HepG2 (cell line): ENCODE data around the gene IP6K3. TPM values are rescaled to one million over a fixed set of nuclear protein-coding genes. Genes with fewer than 3 reads are reported as not detected.

Experiments used
- DMAP1 ChIP-seq: IDR thresholded peaks from 2 replicates; pipeline ENCODE4 v1.6.1; 2016
- FIP1L1 ChIP-seq: fragments of 200-400 bp; formaldehyde crosslinking; IDR thresholded peaks from 2 replicates; pipeline ENCODE4 v1.6.1; 2018; ENCODE audit warnings: low read depth, mild to moderate bottlenecking, low read length, moderate library complexity, borderline replicate concordance; ENCODE audit not compliant: insufficient read depth
- FOXA3 ChIP-seq: IDR thresholded peaks from 2 replicates; pipeline ENCODE4 v1.6.1; 2016; ENCODE audit warnings: missing genetic modification reagents, missing compliant biosample characterization
- HMG20A ChIP-seq: IDR thresholded peaks from 2 replicates; pipeline ENCODE4 v1.6.1; 2016; ENCODE audit warnings: borderline replicate concordance
- KDM2A ChIP-seq: sonication (generic); formaldehyde crosslinking; IDR thresholded peaks from 2 replicates; pipeline ENCODE4 v1.4.0; 2020; ENCODE audit warnings: low read depth, missing genetic modification reagents, borderline replicate concordance
- MAFF ChIP-seq: IDR thresholded peaks from 2 replicates; pipeline ENCODE4 v1.6.1; 2011; ENCODE audit warnings: low read depth, low read length, improper control_type of control experiment
- NBN ChIP-seq: fragments of 450-650 bp; conservative IDR thresholded peaks from 2 replicates; pipeline ENCODE4 v1.6.1; 2017
- NFE2 ChIP-seq: sonication (generic); formaldehyde crosslinking; IDR thresholded peaks from 2 replicates; pipeline ENCODE4 v1.4.0; 2020; ENCODE audit warnings: missing genetic modification reagents
- ZNF143 ChIP-seq: sonication (generic); formaldehyde crosslinking; IDR thresholded peaks from 2 replicates; pipeline ENCODE4 v1.4.0; 2020; ENCODE audit warnings: missing genetic modification reagents
- ZNF331 ChIP-seq: sonication (generic); formaldehyde crosslinking; IDR thresholded peaks from 2 replicates; pipeline ENCODE4 v1.4.0; 2020; ENCODE audit warnings: missing genetic modification reagents
- polyA plus RNA-seq, 8 experiments: library from polyadenylated mRNA; depleted of rRNA in 3 of 8; stranded (reverse) in 7 of 8; unstranded in 1 of 8; fragments of >200 nt; fragmentation: Illumina TruSeq in 4 of 8; extraction: Trizol in 4 of 8; gene quantifications; 2 replicates each; pipeline versions ENCODE4 v1.2.1 to v1.2.3, GENCODE V29; 2011 to 2016; ENCODE audit warnings: low read depth in 4 of 8, missing spikeins in 1 of 8, mixed read lengths in 1 of 8; ENCODE audit not compliant: insufficient read depth in 1 of 8
- total RNA-seq, 5 experiments: library from RNA; depleted of rRNA; stranded (reverse); fragments of >200 nt; fragmentation: Illumina TruSeq; extraction: Trizol; gene quantifications; 2 replicates each; pipeline ENCODE4 v1.2.3, GENCODE V29; 2016; ENCODE audit warnings: low read depth in 1 of 5
- TF ChIP-seq, protein P1 (sequence below): sonication (generic); formaldehyde crosslinking; IDR thresholded peaks from 2 replicates; pipeline ENCODE4 v1.4.0; 2020; ENCODE audit warnings: mild to moderate bottlenecking, missing genetic modification reagents
- TF ChIP-seq, protein P2 (sequence below): IDR thresholded peaks from 2 replicates; pipeline ENCODE4 v1.4.0; 2020; ENCODE audit warnings: mild to moderate bottlenecking, missing genetic modification reagents
- TF ChIP-seq, protein P3 (sequence below): sonication (generic); formaldehyde crosslinking; IDR thresholded peaks from 2 replicates; pipeline ENCODE4 v1.4.0; 2020; ENCODE audit warnings: low read depth, missing genetic modification reagents

Gene IP6K3
- total and polyA plus RNA-seq, 2 of the 13 experiments (the other 11 are each of a cell fraction or from before 2014, with no cell fraction given), result 0.11 to 0.18 TPM

DNA sequence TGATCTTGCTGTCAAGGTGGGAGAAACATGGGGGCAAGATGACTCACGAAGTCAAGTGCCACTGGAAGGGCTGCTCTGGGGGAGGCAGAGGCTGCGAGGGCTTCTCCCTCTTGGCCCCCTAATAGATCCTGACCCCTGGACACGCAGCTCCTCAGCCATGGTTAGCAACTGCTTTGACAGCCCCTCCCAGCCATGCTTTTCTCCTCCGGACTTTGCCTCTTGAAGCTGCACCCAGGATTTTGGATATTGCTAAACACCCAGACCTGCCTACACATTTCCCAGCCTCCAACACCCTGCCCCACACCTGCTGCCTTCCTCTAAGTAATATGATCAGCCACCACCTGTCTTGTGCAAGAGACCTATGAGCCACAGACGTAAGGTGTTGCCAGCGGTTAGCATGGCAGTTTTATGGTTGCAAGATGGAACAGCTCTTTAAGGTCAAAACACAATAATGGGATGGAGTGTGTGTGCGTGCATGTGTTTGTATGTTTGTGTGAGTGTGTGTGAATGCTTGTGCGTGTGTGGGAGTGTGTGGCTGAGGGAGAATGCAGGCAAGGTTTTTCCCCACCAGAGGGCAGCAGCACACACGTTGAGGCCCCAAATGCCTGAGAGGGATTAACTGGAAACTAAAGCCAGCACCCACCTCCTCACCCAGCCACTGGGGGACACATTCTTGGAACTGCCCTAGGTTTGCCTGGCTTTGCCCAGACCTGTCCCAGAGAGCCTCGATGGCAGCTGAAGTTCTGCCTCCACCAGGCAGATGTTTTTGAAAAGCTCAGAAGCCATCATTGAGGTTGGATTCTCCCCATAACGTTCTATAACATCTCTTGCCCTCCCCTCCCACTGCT, 2.5 kb downstream of the IP6K3 start (continued):
- TF ChIP-seq FIP1L1 (no peak), ZNF143 (CRISPR knock-in tag) (no peak), KDM2A (peak; percentile 61), DMAP1 (CRISPR knock-in tag) (no peak), FOXA3 (CRISPR knock-in tag) (peak; percentile 47), NFE2 (CRISPR knock-in tag) (peak; percentile 38; the same call in 1 of the 2 replicates), NBN (no peak), HMG20A (CRISPR knock-in tag) (0 out of 2 replicates have a peak, but pooled peaks have one; percentile 19), MAFF (no peak), ZNF331 (CRISPR knock-in tag) (peak; percentile 44; the same call in 1 of the 2 replicates)
- TF ChIP-seq, protein P1, sequence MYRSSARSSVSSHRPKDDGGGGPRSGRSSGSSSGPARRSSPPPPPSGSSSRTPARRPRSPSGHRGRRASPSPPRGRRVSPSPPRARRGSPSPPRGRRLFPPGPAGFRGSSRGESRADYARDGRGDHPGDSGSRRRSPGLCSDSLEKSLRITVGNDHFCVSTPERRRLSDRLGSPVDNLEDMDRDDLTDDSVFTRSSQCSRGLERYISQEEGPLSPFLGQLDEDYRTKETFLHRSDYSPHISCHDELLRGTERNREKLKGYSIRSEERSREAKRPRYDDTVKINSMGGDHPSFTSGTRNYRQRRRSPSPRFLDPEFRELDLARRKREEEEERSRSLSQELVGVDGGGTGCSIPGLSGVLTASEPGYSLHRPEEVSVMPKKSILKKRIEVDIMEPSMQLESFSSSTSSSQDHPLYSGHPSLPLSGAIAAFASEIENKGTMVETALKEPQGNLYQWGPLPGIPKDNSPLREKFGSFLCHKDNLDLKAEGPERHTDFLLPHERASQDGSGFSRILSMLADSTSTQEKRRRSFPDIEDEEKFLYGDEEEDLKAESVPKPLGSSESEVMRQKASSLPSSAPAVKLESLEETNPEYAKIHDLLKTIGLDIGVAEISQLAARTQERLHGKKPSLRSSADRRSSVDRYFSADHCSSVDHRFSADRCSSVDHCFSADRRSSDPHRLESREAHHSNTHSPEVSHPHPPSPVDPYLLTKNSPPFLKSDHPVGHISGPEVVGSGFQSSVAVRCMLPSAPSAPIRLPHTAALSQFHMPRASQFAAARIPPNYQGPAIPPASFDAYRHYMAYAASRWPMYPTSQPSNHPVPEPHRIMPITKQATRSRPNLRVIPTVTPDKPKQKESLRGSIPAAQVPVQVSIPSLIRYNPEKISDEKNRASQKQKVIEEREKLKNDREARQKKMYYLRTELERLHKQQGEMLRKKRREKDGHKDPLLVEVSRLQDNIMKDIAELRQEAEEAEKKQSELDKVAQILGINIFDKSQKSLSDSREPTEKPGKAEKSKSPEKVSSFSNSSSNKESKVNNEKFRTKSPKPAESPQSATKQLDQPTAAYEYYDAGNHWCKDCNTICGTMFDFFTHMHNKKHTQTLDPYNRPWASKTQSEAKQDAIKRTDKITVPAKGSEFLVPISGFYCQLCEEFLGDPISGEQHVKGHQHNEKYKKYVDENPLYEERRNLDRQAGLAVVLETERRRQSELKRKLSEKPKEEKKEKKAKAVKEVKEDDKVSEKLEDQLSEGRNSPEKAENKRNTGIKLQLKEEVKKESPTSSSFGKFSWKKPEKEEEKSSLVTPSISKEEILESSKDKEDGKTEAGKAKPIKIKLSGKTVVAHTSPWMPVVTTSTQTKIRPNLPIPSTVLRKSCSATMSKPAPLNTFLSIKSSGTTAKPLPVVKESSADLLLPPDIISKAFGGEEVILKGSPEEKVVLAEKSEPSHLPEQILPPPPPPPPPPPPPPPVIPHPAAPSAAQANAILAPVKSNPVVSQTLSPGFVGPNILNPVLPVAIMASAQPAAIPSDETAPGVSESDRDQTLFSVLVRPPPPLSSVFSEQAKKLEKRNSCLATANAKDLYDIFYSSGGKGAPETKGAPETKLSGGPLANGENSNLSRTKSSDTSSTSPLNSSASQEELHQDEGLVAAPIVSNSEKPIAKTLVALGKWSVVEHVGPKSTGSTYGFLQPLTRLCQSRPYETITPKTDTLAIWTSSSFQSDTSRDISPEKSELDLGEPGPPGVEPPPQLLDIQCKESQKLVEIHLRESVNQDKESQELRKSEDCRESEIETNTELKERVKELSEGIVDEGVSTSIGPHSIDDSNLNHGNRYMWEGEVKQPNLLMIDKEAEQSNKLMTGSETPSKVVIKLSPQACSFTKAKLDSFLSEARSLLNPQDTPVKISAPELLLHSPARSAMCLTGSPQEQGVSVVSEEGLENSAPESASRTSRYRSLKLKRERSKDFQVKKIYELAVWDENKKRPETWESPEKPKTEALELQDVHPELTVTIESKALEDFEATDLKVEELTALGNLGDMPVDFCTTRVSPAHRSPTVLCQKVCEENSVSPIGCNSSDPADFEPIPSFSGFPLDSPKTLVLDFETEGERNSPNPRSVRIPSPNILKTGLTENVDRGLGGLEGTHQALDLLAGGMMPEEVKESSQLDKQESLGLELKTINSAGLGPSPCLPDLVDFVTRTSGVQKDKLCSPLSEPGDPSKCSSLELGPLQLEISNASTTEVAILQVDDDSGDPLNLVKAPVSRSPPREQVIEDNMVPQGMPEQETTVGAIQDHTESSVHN (CRISPR knock-in tag), result no peak
- TF ChIP-seq, protein P2, sequence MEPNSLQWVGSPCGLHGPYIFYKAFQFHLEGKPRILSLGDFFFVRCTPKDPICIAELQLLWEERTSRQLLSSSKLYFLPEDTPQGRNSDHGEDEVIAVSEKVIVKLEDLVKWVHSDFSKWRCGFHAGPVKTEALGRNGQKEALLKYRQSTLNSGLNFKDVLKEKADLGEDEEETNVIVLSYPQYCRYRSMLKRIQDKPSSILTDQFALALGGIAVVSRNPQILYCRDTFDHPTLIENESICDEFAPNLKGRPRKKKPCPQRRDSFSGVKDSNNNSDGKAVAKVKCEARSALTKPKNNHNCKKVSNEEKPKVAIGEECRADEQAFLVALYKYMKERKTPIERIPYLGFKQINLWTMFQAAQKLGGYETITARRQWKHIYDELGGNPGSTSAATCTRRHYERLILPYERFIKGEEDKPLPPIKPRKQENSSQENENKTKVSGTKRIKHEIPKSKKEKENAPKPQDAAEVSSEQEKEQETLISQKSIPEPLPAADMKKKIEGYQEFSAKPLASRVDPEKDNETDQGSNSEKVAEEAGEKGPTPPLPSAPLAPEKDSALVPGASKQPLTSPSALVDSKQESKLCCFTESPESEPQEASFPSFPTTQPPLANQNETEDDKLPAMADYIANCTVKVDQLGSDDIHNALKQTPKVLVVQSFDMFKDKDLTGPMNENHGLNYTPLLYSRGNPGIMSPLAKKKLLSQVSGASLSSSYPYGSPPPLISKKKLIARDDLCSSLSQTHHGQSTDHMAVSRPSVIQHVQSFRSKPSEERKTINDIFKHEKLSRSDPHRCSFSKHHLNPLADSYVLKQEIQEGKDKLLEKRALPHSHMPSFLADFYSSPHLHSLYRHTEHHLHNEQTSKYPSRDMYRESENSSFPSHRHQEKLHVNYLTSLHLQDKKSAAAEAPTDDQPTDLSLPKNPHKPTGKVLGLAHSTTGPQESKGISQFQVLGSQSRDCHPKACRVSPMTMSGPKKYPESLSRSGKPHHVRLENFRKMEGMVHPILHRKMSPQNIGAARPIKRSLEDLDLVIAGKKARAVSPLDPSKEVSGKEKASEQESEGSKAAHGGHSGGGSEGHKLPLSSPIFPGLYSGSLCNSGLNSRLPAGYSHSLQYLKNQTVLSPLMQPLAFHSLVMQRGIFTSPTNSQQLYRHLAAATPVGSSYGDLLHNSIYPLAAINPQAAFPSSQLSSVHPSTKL (CRISPR knock-in tag), result peak; percentile 61
- TF ChIP-seq, protein P3, sequence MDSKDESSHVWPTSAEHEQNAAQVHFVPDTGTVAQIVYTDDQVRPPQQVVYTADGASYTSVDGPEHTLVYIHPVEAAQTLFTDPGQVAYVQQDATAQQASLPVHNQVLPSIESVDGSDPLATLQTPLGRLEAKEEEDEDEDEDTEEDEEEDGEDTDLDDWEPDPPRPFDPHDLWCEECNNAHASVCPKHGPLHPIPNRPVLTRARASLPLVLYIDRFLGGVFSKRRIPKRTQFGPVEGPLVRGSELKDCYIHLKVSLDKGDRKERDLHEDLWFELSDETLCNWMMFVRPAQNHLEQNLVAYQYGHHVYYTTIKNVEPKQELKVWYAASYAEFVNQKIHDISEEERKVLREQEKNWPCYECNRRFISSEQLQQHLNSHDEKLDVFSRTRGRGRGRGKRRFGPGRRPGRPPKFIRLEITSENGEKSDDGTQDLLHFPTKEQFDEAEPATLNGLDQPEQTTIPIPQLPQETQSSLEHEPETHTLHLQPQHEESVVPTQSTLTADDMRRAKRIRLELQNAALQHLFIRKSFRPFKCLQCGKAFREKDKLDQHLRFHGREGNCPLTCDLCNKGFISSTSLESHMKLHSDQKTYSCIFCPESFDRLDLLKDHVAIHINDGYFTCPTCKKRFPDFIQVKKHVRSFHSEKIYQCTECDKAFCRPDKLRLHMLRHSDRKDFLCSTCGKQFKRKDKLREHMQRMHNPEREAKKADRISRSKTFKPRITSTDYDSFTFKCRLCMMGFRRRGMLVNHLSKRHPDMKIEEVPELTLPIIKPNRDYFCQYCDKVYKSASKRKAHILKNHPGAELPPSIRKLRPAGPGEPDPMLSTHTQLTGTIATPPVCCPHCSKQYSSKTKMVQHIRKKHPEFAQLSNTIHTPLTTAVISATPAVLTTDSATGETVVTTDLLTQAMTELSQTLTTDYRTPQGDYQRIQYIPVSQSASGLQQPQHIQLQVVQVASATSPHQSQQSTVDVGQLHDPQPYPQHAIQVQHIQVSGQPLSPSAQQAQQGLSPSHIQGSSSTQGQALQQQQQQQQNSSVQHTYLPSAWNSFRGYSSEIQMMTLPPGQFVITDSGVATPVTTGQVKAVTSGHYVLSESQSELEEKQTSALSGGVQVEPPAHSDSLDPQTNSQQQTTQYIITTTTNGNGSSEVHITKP (CRISPR knock-in tag), result 0 out of 2 replicates have a peak, but pooled peaks have one; percentile 36
